Stimulated activated CD4-positive, alpha-beta T cell treated with anti-CD3 and anti-CD28 coated beads, Interleukin-12 subunit alpha, Interleukin-12 subunit beta, amount 100 ng/mL, for 24 hours (primary cell): ENCODE results near the gene PTH.

Experiments used
- DNase-seq, 2 experiments: peaks; one replicate each; pipeline ENCODE4 v3.0.0-alpha.2; 2020; ENCODE audit warnings: low read depth in 2 of 2

PTH gene

GRCh38 chr11:13449522-13449921, 46.3 kb downstream of the PTH start:
- no peak for DNase-seq

GRCh38 chr11:13448876-13449275, 46.9 kb downstream of the PTH start:
- no peak for DNase-seq

GRCh38 chr11:13446444-13446843, 49.4 kb downstream of the PTH start:
- DNase-seq = no peak

GRCh38 chr11:13445588-13445987, 50.2 kb downstream of the PTH start:
- DNase-seq = no peak
